HCT116 (cell line): Measurements from ENCODE around the gene RNF150. TPM values are rescaled to one million over a fixed set of nuclear protein-coding genes. Genes with fewer than 3 reads are reported as not detected.

Experiments
- ATAC-seq: fragments of 200-7000 bp; cut with Tn5 transposase; 2 replicates; pipeline ENCODE4 v1.9.1; 2020; ENCODE audit warnings: mild to moderate bottlenecking, moderate library complexity
- BruUV-seq: library from RNA; stranded (reverse); fragments of 400-500 nt; replicated peaks from 2 replicates; lab custom pipeline; 2021; lab: Mats Ljungman, UMichigan
- CTCF ChIA-PET: fragments of 300-600 bp; sonication (Branson Sonifier 250); formaldehyde crosslinking; loops from one replicate; lab custom pipeline; 2021; ENCODE audit warnings: antibody characterized with exemption; lab: Charles Lee
- POLR2A ChIA-PET: fragments of 300-600, 350-600 bp; sonication (Branson Sonifier 250); formaldehyde crosslinking; loops from one replicate; lab custom pipeline; 2021; ENCODE audit warnings: antibody characterized with exemption; lab: Charles Lee
- RAD21 ChIA-PET, 2 experiments: fragments of 300-600 bp; sonication (Branson Sonifier 250); formaldehyde crosslinking; loops; one replicate each; lab custom pipeline; 2023; ENCODE audit warnings: low total read pairs in 2 of 2; ENCODE audit not compliant: uncharacterized antibody in 2 of 2, unreplicated experiment in 2 of 2, low non-redundant PET in 1 of 2; lab: Charles Lee
- DNase-seq: peaks from one replicate; pipeline ENCODE4 v3.0.0-alpha.2; 2010; ENCODE audit warnings: low read depth, low spot score
- H2AFZ ChIP-seq: fragments of 200-600 bp; shearing (Covaris generic), sonication (generic); 2 replicates; pipeline ENCODE4 v1.6.1; 2017; ENCODE audit warnings: low read depth, mixed run types, mixed read lengths, antibody characterized with exemption, low read length; ENCODE audit not compliant: poor library complexity, severe bottlenecking
- H3K27ac ChIP-seq: 2 replicates; pipeline ENCODE4 v1.5.1; 2012; ENCODE audit warnings: low read depth, low read length
- H3K27me3 ChIP-seq: fragments of 200-600 bp; sonication (generic); 2 replicates; pipeline ENCODE4 v1.6.1; 2016; ENCODE audit warnings: mixed run types, low read length, mixed read lengths; ENCODE audit not compliant: insufficient read depth
- H3K36me3 ChIP-seq, 2 experiments: fragments of 200-500 bp in 1 of 2; fragments of 200-600 bp in 1 of 2; sonication (Bioruptor generic) in 1 of 2; sonication (generic) in 1 of 2; 2 replicates each; pipeline versions ENCODE4 v1.5.1 to v1.6.1; 2014 to 2016; ENCODE audit warnings: low read length in 2 of 2, inconsistent platforms in 1 of 2, mixed read lengths in 1 of 2, mixed run types in 1 of 2; ENCODE audit not compliant: insufficient read depth in 2 of 2, control insufficient read depth in 1 of 2
- H3K4me1 ChIP-seq, 2 experiments: fragments of 200-600 bp in 1 of 2; sonication (generic) in 1 of 2; 2 replicates each; pipeline versions ENCODE4 v1.5.1 to v1.6.1; 2012 to 2017; ENCODE audit warnings: low read length in 2 of 2, inconsistent platforms in 1 of 2, mild to moderate bottlenecking in 1 of 2, mixed read lengths in 1 of 2, mixed run types in 1 of 2, moderate library complexity in 1 of 2; ENCODE audit not compliant: insufficient read depth in 2 of 2, control insufficient read depth in 1 of 2
- H3K4me2 ChIP-seq: fragments of 200-600 bp; sonication (generic); 2 replicates; pipeline ENCODE4 v1.6.1; 2017; ENCODE audit warnings: mixed run types, low read length, mixed read lengths
- H3K4me3 ChIP-seq, 2 experiments: fragments of 200-600 bp in 1 of 2; sonication (generic) in 1 of 2; replicated peaks in 1 of 2; 2 replicates each; pipeline ENCODE4 v1.5.1; 2011 to 2016; ENCODE audit warnings: low read length in 2 of 2, control low read depth in 1 of 2, low read depth in 1 of 2, mild to moderate bottlenecking in 1 of 2, mixed read lengths in 1 of 2, mixed run types in 1 of 2
- H3K79me2 ChIP-seq: fragments of 200-600 bp; sonication (generic); 2 replicates; pipeline ENCODE4 v1.6.1; 2017; ENCODE audit warnings: mild to moderate bottlenecking, mixed run types, low read length, moderate library complexity, mixed read lengths; ENCODE audit not compliant: insufficient read depth
- H3K9ac ChIP-seq: fragments of 200-600 bp; sonication (generic); 2 replicates; pipeline ENCODE4 v1.6.1; 2016; ENCODE audit warnings: low read length, mixed read lengths
- H3K9me2 ChIP-seq: fragments of 200-600 bp; sonication (generic), shearing (Covaris generic); 2 replicates; pipeline ENCODE4 v1.6.1; 2017; ENCODE audit warnings: mixed run types, mild to moderate bottlenecking, moderate library complexity; ENCODE audit not compliant: insufficient read depth
- H3K9me3 ChIP-seq, 2 experiments: fragments of 200-500 bp in 1 of 2; fragments of 200-600 bp in 1 of 2; sonication (Bioruptor generic) in 1 of 2; sonication (generic) in 1 of 2; 2 replicates each; pipeline ENCODE4 v1.6.1; 2014 to 2017; ENCODE audit warnings: low read length in 2 of 2, mixed read lengths in 2 of 2, inconsistent platforms in 1 of 2, low read depth in 1 of 2, mild to moderate bottlenecking in 1 of 2, mixed run types in 1 of 2, moderate library complexity in 1 of 2; ENCODE audit not compliant: control insufficient read depth in 1 of 2, insufficient read depth in 1 of 2
- H4K20me1 ChIP-seq: fragments of 200-600 bp; sonication (generic), shearing (Covaris generic); 2 replicates; pipeline ENCODE4 v1.6.1; 2017; ENCODE audit warnings: mixed run types, mild to moderate bottlenecking, moderate library complexity; ENCODE audit not compliant: insufficient read depth
- CEBPB ChIP-seq: IDR thresholded peaks from 2 replicates; pipeline ENCODE4 v1.6.1; 2012; ENCODE audit warnings: low read depth
- CTCF ChIP-seq, 3 experiments: fragments of 200-600 bp in 1 of 3; sonication (generic) in 1 of 3; IDR thresholded peaks in 2 of 3; conservative IDR thresholded peaks in 1 of 3; 2 replicates each; pipeline ENCODE4 v1.5.1; 2012 to 2017; ENCODE audit warnings: low read depth in 2 of 3, low read length in 2 of 3, antibody characterized with exemption in 1 of 3, borderline replicate concordance in 1 of 3, control low read depth in 1 of 3, mild to moderate bottlenecking in 1 of 3, mixed read lengths in 1 of 3, mixed run types in 1 of 3, moderate library complexity in 1 of 3; ENCODE audit not compliant: insufficient read depth in 1 of 3
- EGR1 ChIP-seq: IDR thresholded peaks from 2 replicates; pipeline ENCODE4 v1.6.1; 2012; ENCODE audit warnings: low read depth
- ELF1 ChIP-seq: IDR thresholded peaks from 2 replicates; pipeline ENCODE4 v1.6.1; 2012; ENCODE audit warnings: low read depth, borderline replicate concordance
- EZH2phosphoT487 ChIP-seq: fragments of 200-600 bp; IDR thresholded peaks from 2 replicates; pipeline ENCODE4 v1.6.1; 2018; ENCODE audit warnings: antibody characterized with exemption, borderline replicate concordance
- JUND ChIP-seq: IDR thresholded peaks from 2 replicates; pipeline ENCODE4 v1.6.1; 2012
- POLR2A ChIP-seq: IDR thresholded peaks from 2 replicates; pipeline ENCODE4 v1.7.0; 2011; ENCODE audit warnings: borderline replicate concordance; ENCODE audit not compliant: insufficient read depth, insufficient read length; ENCODE audit errors: extremely low read depth
- RAD21 ChIP-seq: IDR thresholded peaks from 2 replicates; pipeline ENCODE4 v1.6.1; 2012; ENCODE audit warnings: low read depth, mild to moderate bottlenecking
- REST ChIP-seq: IDR thresholded peaks from 2 replicates; pipeline ENCODE4 v1.6.1; 2012; ENCODE audit warnings: low read depth
- SIN3A ChIP-seq: IDR thresholded peaks from 2 replicates; pipeline ENCODE4 v1.6.1; 2012; ENCODE audit warnings: low read depth
- ZFX ChIP-seq: fragments of 450-650 bp; IDR thresholded peaks from 2 replicates; pipeline ENCODE4 v1.6.1; 2017
- ZNF274 ChIP-seq: fragments of 200-500 bp; sonication (Bioruptor generic); IDR thresholded peaks from 2 replicates; pipeline ENCODE4 v1.6.1; 2014; ENCODE audit warnings: mild to moderate bottlenecking, low read depth, low read length, inconsistent platforms
- intact Hi-C: fragments of 100-400 bp; cut with micrococcal nuclease; formaldehyde crosslinking; loops from 2 replicates; pipeline ENCODE4 v1.10.0; 2022
- total RNA-seq: library from RNA; stranded (reverse); gene quantifications from one replicate; pipeline ENCODE4 v1.2.1, GENCODE V29; 2021; ENCODE audit not compliant: unreplicated experiment

RNF150 gene
- total RNA-seq, 1 experiment from 2014 or later, result 0.07 TPM

GRCh38 chr4:140963883-140964282 lies 169.4 kb downstream of the RNF150 start:
- no peaks in the 10 kb centered on the region for H3K79me2 ChIP-seq
- CTCF ChIA-PET, result no interaction called here
- intact Hi-C loops, result no loop called here
- no peak overlapping the region for H3K4me3 ChIP-seq
- H3K9me3 ChIP-seq, result no peaks in the 10 kb centered on the region
- TF ChIP-seq EZH2phosphoT487 (no peak), ELF1 (no peak), CEBPB (no peak), ZFX (no peak), JUND (no peak), SIN3A (no peak), REST (no peak), RAD21 (no peak), POLR2A (no peak), CTCF (IDR thresholded peaks at IDR 0.05 in 2 of 3, conservative IDR thresholded peaks at IDR 0.05 in 1 of 3; ENCODE audit: borderline replicate concordance in 1 of 3, insufficient read depth in 1 of 3, low read depth in 2 of 3, low read length in 2 of 3) (no peak), ZNF274 (no peak), EGR1 (no peak)
- no peaks in the 10 kb centered on the region for H3K27me3 ChIP-seq
- H3K27ac ChIP-seq, result no peak overlapping the region
- no peak overlapping the region for H3K9ac ChIP-seq
- no peak overlapping the region for H2AFZ ChIP-seq
- no peaks in the 10 kb centered on the region for H4K20me1 ChIP-seq
- no peaks in the 10 kb centered on the region for H3K9me2 ChIP-seq
- POLR2A ChIA-PET, result no interaction called here
- no TSS peak for BruUV-seq
- H3K36me3 ChIP-seq, result no peaks in the 10 kb centered on the region
- H3K4me2 ChIP-seq, result no peak overlapping the region
- RAD21 ChIA-PET, result no interaction called here
- ATAC-seq, result no peak
- DNase-seq, result no peak
- H3K4me1 ChIP-seq, result no peaks in the 10 kb centered on the region
